GM06990 (cell line): Measurements from ENCODE around the gene TMEM255A.
A peak's percentile ranks its signal among the peaks of the same experiment; 100 is the strongest.

ENCODE experiments used
- DNase-seq: peaks from one replicate; pipeline ENCODE4 v3.0.0-alpha.2; 2011; ENCODE audit not compliant: insufficient read length; ENCODE audit errors: extremely low read depth
- H3K27me3 ChIP-seq: replicated peaks from 2 replicates; pipeline ENCODE4 v1.6.0; 2011; ENCODE audit warnings: low read length; ENCODE audit not compliant: control insufficient read depth, insufficient read depth
- H3K36me3 ChIP-seq: 2 replicates; pipeline ENCODE4 v1.5.1; 2011; ENCODE audit warnings: low read length; ENCODE audit not compliant: control insufficient read depth, insufficient read depth
- H3K4me3 ChIP-seq: replicated peaks from 2 replicates; pipeline ENCODE4 v1.5.1; 2011; ENCODE audit warnings: low read depth, mild to moderate bottlenecking, control low read depth, low read length
- TF ChIP-seq, protein P1 (sequence below): IDR thresholded peaks from 2 replicates; pipeline ENCODE4 v1.5.1; 2011; ENCODE audit warnings: low read length, control low read depth, mild to moderate bottlenecking, inconsistent platforms; ENCODE audit not compliant: insufficient read depth, poor library complexity, severe bottlenecking

The TMEM255A gene

DNA sequence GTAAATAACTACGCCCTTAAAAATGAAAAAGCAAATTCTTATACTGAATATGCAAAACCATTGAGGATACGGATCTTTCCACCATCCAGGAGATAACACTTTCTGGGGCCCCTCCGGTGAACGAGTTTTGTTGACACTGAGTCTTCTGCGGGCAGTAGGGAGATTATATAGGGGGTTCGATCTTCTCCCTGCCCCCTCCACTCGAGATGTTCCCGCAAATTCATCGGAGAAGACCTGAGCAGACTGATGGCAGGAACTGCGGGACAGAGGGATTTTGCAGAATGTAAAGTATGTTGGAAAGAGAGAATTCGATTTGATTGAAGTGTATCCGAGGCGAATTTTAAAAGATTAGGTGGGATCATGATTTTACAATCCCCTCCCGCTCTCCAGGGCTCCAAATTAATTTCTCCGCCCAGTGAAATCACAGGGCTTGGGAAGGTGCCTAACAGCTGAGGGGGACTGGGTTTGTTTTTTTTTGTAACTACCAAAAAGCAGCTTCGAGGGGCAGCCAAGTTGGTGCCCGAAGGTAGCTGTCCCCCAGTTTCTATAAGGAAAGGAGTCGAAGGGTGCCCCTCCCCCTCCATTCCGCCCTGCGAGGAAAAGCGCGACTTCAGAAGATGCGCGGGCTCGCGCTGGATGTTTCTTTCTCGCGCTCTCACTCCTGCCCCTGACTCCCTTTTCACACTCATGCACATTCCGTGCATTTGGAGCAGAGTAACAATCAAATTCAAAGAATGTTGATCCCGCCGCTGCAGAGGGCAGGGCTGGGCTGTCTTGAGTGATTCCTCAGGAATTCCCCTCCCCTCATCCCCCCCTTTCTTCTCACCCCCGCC is 1.2 kb downstream of the TMEM255A start:
- Histone ChIP-seq H3K36me3 (no peaks in the 10 kb centered on the region), H3K27me3 (no peaks in the 10 kb centered on the region; the same call in 1 of the 2 replicates)
- no peak for DNase-seq

DNA sequence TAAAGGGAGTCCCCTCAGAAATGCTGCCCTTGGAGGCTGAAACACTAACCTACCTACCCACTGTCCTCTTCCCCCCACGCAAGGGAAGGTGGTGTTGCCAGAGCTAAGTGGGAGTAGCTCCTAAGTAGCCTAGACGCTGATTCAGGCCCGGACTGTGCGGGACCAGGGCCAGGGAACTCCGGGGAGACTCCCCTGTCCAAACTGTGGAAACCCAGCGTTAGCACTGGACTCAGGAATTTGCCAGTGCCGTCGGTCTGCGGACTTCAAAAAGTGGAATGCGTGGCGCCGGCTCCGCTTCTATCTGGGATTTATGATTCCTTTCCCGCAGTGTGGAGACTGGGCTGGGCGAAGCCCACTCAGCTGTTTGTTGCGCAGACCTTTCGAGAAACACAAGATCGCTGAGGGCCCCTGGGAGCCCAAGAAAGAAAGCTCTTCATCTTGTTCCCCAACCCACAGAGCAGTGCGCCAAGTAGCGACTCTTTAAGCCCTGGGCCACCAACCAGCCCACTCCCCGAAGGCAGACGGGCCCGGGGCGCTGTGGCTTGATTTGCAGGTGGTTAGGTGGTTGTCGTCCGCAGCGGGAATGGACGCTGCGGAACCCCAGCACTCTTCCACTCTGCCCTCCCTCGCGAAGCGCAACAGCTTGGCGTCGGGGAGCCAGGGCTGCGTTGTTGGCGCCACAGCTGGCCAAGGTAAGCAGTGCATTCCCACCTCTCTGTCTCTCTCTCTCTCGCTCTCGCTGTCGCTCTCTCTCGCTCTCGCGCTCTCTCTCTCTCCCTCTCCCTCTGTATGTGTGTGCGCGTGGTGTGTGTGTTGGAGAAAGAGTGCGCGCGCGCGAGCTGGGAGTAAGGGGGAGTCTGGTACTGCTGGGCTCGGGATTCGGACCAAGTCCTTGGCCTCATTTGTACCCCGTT is 2.0 kb downstream of the TMEM255A start:
- peak; percentile 75 for DNase-seq
- Histone ChIP-seq H3K36me3 (no peaks in the 10 kb centered on the region), H3K4me3 (peak overlapping the region; percentile 49), H3K27me3 (no peaks in the 10 kb centered on the region; the same call in 1 of the 2 replicates)
- TF ChIP-seq, protein P1, sequence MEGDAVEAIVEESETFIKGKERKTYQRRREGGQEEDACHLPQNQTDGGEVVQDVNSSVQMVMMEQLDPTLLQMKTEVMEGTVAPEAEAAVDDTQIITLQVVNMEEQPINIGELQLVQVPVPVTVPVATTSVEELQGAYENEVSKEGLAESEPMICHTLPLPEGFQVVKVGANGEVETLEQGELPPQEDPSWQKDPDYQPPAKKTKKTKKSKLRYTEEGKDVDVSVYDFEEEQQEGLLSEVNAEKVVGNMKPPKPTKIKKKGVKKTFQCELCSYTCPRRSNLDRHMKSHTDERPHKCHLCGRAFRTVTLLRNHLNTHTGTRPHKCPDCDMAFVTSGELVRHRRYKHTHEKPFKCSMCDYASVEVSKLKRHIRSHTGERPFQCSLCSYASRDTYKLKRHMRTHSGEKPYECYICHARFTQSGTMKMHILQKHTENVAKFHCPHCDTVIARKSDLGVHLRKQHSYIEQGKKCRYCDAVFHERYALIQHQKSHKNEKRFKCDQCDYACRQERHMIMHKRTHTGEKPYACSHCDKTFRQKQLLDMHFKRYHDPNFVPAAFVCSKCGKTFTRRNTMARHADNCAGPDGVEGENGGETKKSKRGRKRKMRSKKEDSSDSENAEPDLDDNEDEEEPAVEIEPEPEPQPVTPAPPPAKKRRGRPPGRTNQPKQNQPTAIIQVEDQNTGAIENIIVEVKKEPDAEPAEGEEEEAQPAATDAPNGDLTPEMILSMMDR, result peak; percentile 74

More for the DNA sequence above, 1.2 kb downstream of the TMEM255A start:
- TF ChIP-seq, protein P1, result no peak
- H3K4me3 ChIP-seq, result peak overlapping the region; percentile 49

DNA sequence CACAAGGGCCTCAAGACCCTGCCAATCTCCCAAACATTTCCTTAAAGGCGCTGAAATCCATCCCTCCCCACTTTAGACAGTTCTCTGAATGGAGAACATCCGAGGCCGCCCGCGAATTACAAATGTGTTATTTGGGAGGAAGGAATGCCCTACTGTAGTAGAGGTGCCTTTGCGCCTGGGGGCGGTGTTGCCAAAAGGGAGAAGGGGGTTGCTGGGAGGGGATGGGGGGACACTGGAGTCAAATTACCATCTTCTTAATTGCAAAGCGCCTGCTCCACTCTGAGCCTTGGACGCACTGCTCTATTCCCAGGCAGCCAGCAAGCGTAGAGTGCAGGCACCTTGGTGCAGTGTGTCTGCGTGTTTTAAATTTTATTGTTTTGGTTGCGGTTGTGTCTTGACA is 2.7 kb downstream of the TMEM255A start:
- no peak overlapping the region for H3K4me3 ChIP-seq
- no peaks in the 10 kb centered on the region; the same call in 1 of the 2 replicates for H3K27me3 ChIP-seq
- DNase-seq, result no peak
- TF ChIP-seq, protein P1, result no peak
- no peaks in the 10 kb centered on the region for H3K36me3 ChIP-seq

DNA sequence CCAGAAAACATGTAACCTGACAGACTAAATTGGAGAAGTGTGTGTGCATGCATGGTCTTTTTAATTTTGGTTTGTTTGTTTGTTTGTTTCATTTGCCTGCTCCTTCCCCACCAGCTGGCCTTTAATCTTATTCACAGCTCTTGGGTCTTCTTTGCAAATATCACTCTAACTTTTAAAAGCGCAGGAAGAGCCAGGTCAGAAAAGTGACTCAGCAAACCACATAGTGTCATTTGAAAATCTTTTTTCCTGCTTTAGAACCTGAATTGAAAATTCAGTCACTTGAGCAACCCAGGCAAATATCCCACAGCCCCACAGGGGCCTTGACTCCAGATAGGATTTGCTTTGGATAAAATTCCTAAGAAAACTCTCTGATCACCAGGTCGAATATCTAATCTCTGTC is 4.6 kb downstream of the TMEM255A start:
- Histone ChIP-seq H3K36me3 (no peaks in the 10 kb centered on the region), H3K4me3 (no peak overlapping the region), H3K27me3 (no peaks in the 10 kb centered on the region; the same call in 1 of the 2 replicates)
- no peak for DNase-seq
- TF ChIP-seq, protein P1, result no peak

DNA sequence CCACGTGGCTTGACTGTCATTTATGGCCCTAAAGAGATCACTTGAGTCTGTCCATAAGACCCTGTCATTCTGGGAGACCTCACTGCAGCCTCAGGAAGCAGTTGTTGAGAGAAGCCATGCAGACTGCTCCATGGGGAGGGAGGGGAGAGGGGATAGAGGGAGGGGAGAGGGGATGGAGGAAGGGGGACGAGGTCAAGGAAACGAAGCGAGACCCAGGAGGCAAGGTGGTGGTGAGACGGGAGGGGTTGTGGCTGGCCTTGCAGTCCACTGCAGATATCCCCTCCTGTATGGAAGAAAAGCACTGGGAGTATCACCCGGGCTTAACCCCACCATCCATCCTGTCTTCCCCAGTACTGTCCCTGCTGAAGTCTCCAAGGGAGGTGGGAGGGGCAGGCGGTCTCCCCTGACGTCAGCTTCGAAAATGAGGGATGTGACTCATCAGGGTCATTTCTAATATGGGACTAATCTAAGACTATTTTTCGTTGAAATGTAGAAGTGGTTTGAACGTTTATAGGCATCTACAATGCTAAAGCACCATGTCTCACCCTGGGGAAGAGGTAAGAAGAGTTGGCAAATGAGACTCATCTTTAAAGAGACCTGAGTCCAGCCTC is 5.6 kb downstream of the TMEM255A start:
- TF ChIP-seq, protein P1, result no peak
- Histone ChIP-seq H3K4me3 (no peak overlapping the region), H3K27me3 (no peaks in the 10 kb centered on the region), H3K36me3 (no peaks in the 10 kb centered on the region)
- no peak for DNase-seq
